Mesenchymal stem cell (in vitro differentiated cells and primary cell): ENCODE measurements around the gene ZP3.
"Not testable (repeated sequence)": the region's sequence is repeated elsewhere in the genome, so short reads cannot be mapped to it uniquely, and the experiment has no call there.

Experiments
- DNase-seq: peaks from one replicate; pipeline ENCODE4 v3.0.0-alpha.2; 2013
- H2AFZ ChIP-seq: one replicate; pipeline ENCODE4 v1.6.1; 2013; ENCODE audit warnings: low read depth, mild to moderate bottlenecking, control low read depth, inconsistent platforms, low read length, moderate library complexity
- H2AK5ac ChIP-seq: 2 replicates; pipeline ENCODE4 v1.6.1; 2013; ENCODE audit warnings: low read length, moderate library complexity, mild to moderate bottlenecking, inconsistent platforms; ENCODE audit not compliant: severe bottlenecking
- H2BK120ac ChIP-seq: one replicate; pipeline ENCODE4 v1.6.1; 2013; ENCODE audit warnings: low read depth, mild to moderate bottlenecking, inconsistent platforms, low read length, moderate library complexity
- H2BK12ac ChIP-seq, 2 experiments: one replicate each; pipeline ENCODE4 v1.6.1; 2013; ENCODE audit warnings: inconsistent platforms in 2 of 2, low read length in 2 of 2, mild to moderate bottlenecking in 2 of 2, moderate library complexity in 2 of 2, control low read depth in 1 of 2
- H2BK15ac ChIP-seq: one replicate; pipeline ENCODE4 v1.6.1; 2013; ENCODE audit warnings: mild to moderate bottlenecking, low read depth, inconsistent platforms; ENCODE audit not compliant: poor library complexity, severe bottlenecking
- H2BK5ac ChIP-seq: 2 replicates; pipeline ENCODE4 v1.6.1; 2013; ENCODE audit warnings: low read depth, mild to moderate bottlenecking, low read length, control low read depth, inconsistent platforms; ENCODE audit not compliant: poor library complexity, severe bottlenecking
- H3K14ac ChIP-seq, 2 experiments: one replicate each; pipeline ENCODE4 v1.6.1; 2013; ENCODE audit warnings: inconsistent platforms in 2 of 2, low read length in 2 of 2, control low read depth in 1 of 2, mild to moderate bottlenecking in 1 of 2, moderate library complexity in 1 of 2
- H3K18ac ChIP-seq, 2 experiments: one replicate each; pipeline ENCODE4 v1.6.1; 2013; ENCODE audit warnings: inconsistent platforms in 2 of 2, low read length in 2 of 2, control low read depth in 1 of 2, low read depth in 1 of 2, mild to moderate bottlenecking in 1 of 2
- H3K23ac ChIP-seq, 2 experiments: one replicate each; pipeline ENCODE4 v1.6.1; 2013; ENCODE audit warnings: inconsistent platforms in 2 of 2, low read length in 2 of 2, mild to moderate bottlenecking in 2 of 2, moderate library complexity in 2 of 2, control low read depth in 1 of 2
- H3K27ac ChIP-seq: 2 replicates; pipeline ENCODE4 v1.5.1; 2013; ENCODE audit warnings: mild to moderate bottlenecking, moderate library complexity, low read length, control low read depth, inconsistent platforms; ENCODE audit not compliant: poor library complexity, severe bottlenecking
- H3K27me3 ChIP-seq, 2 experiments: 2 replicates each; pipeline versions ENCODE4 v1.6.1 to v1.7.0; 2013; ENCODE audit warnings: low read length in 2 of 2, mild to moderate bottlenecking in 2 of 2, moderate library complexity in 2 of 2, control low read depth in 1 of 2, inconsistent platforms in 1 of 2; ENCODE audit not compliant: control insufficient read depth in 1 of 2, insufficient read depth in 1 of 2
- H3K36me3 ChIP-seq, 2 experiments: 2 replicates each; pipeline versions ENCODE4 v1.6.1 to v1.7.0; 2013; ENCODE audit warnings: low read length in 2 of 2, control low read depth in 1 of 2, inconsistent platforms in 1 of 2, low read depth in 1 of 2, mild to moderate bottlenecking in 1 of 2; ENCODE audit not compliant: insufficient read depth in 2 of 2, control insufficient read depth in 1 of 2
- H3K4ac ChIP-seq, 2 experiments: one replicate each; pipeline ENCODE4 v1.6.1; 2013; ENCODE audit warnings: inconsistent platforms in 2 of 2, low read length in 2 of 2, mild to moderate bottlenecking in 2 of 2, moderate library complexity in 2 of 2, control low read depth in 1 of 2, low read depth in 1 of 2
- H3K4me1 ChIP-seq: 2 replicates; pipeline ENCODE4 v1.6.1; 2013; ENCODE audit warnings: low read depth, low read length, control low read depth; ENCODE audit not compliant: control insufficient read depth, insufficient read depth
- H3K4me2 ChIP-seq: 2 replicates; pipeline ENCODE4 v1.6.1; 2013; ENCODE audit warnings: low read length, mild to moderate bottlenecking, inconsistent platforms; ENCODE audit not compliant: poor library complexity, severe bottlenecking
- H3K4me3 ChIP-seq, 2 experiments: 2 replicates each; pipeline versions ENCODE4 v1.5.1 to v1.7.0; 2013; ENCODE audit warnings: low read length in 2 of 2, mild to moderate bottlenecking in 2 of 2, control low read depth in 1 of 2, low read depth in 1 of 2; ENCODE audit not compliant: insufficient read depth in 1 of 2
- H3K79me1 ChIP-seq: replicated peaks from 2 replicates; pipeline ENCODE4 v1.6.1; 2013; ENCODE audit warnings: mild to moderate bottlenecking, control low read depth, low read length, inconsistent platforms; ENCODE audit not compliant: poor library complexity, severe bottlenecking
- H3K9ac ChIP-seq: 2 replicates; pipeline ENCODE4 v1.7.0; 2013; ENCODE audit warnings: mild to moderate bottlenecking, low read length, moderate library complexity
- H3K9me3 ChIP-seq: 2 replicates; pipeline ENCODE4 v1.7.0; 2013; ENCODE audit warnings: mild to moderate bottlenecking, low read length; ENCODE audit not compliant: control insufficient read depth
- H4K8ac ChIP-seq: one replicate; pipeline ENCODE4 v1.6.1; 2013; ENCODE audit warnings: inconsistent platforms, mild to moderate bottlenecking, low read length, moderate library complexity
- H4K91ac ChIP-seq: one replicate; pipeline ENCODE4 v1.6.1; 2013; ENCODE audit warnings: mild to moderate bottlenecking, low read length, inconsistent platforms
- WGBS: methylation state at CpG from one replicate; pipeline ENCODE4 v1.1.7; 2013; ENCODE audit warnings: mixed read lengths; 5-methylcytosine and 5-hydroxymethylcytosine counted together

The ZP3 gene

GRCh38 chr7:76381814-76382213 lies 42.9 kb upstream of the ZP3 start:
- Histone ChIP-seq H2BK120ac (no peak overlapping the region), H3K9ac (no peak overlapping the region), H3K23ac (no peak overlapping the region), H3K27ac (no peak overlapping the region), H3K18ac (no peak overlapping the region), H4K8ac (no peak overlapping the region), H2BK5ac (no peak overlapping the region), H3K9me3 (no peaks in the 10 kb centered on the region), H3K36me3 (no peaks in the 10 kb centered on the region), H3K4me3 (no peak overlapping the region), H3K4me2 (no peak overlapping the region), H4K91ac (no peak overlapping the region), H3K27me3 (no peaks in the 10 kb centered on the region), H2BK12ac (peak overlapping the region in 1 of 2 experiments; percentile 31), H2AK5ac (no peak overlapping the region), H3K4me1 (peaks cover 16% of the 10 kb centered on the region), H3K4ac (no peak overlapping the region), H3K79me1 (no peaks in the 10 kb centered on the region), H2BK15ac (no peak overlapping the region), H3K14ac (no peak overlapping the region), H2AFZ (no peak overlapping the region)
- no peak for DNase-seq
- 100% methylated on average over 5 of the region's 7 CpGs for WGBS

DNA sequence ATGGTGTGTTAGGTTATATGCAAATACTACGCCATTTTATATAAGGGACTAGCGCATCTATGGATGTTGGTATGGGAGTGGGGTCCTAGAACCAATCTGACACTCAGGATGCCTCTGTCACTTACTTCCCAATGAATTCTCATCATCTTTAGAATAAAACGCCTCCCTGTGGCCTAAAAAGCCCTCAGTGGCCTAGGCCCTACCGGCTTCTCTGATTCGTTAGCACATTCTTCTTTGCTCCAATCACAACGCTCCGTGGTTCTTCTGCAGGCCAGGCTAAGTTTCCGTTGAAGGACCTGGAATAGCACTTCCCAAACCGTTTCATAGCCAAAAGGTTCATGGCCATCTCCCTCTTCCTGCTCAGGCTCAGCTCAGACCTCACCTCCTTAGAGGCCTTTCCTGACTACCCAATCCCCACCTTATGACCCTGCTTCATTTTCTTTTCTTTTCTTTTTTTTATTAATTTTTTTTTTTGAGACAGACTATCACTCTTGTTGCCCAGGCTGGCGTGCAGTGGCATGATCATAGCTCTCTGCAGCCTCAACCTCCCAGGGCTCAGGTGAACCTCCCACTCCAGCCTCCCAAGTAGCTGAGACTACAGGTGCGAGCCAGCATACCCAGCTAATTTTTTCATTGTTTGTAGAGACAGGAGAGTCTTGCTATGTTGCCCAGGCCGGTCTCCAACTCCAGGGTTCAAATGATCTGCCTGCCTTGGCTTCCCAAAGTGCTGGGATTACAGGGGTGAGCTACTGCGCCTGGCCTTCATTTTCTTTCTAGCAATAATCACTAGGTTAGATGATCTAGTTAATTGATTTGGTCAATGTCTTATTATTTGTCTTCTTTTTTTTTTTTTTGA lies 41.4 kb upstream of the ZP3 start:
- no peak for DNase-seq
- no peaks in the 10 kb centered on the region for H3K9me3 ChIP-seq
- H3K27me3 ChIP-seq: no peaks in the 10 kb centered on the region
- H2AFZ ChIP-seq: no peak overlapping the region
- WGBS: 79% methylated on average over 13 of the region's 13 CpGs
- H3K23ac ChIP-seq: no peak overlapping the region
- H2BK5ac ChIP-seq: no peak overlapping the region
- peak overlapping the region in 1 of 2 experiments; percentile 37 for H2BK12ac ChIP-seq
- H3K4me3 ChIP-seq: no peak overlapping the region
- no peaks in the 10 kb centered on the region for H3K79me1 ChIP-seq
- H3K4me1 ChIP-seq: peaks cover 10% of the 10 kb centered on the region
- no peak overlapping the region for H2BK120ac ChIP-seq
- peak overlapping the region; percentile 74 for H2BK15ac ChIP-seq
- no peak overlapping the region for H3K14ac ChIP-seq
- H3K36me3 ChIP-seq: no peaks in the 10 kb centered on the region
- no peak overlapping the region for H3K4ac ChIP-seq
- H3K4me2 ChIP-seq: no peak overlapping the region
- H3K9ac ChIP-seq: no peak overlapping the region
- no peak overlapping the region for H4K91ac ChIP-seq
- peak overlapping the region in 1 of 2 experiments; percentile 60 for H3K18ac ChIP-seq
- H3K27ac ChIP-seq: no peak overlapping the region
- no peak overlapping the region for H4K8ac ChIP-seq
- H2AK5ac ChIP-seq: no peak overlapping the region

DNA sequence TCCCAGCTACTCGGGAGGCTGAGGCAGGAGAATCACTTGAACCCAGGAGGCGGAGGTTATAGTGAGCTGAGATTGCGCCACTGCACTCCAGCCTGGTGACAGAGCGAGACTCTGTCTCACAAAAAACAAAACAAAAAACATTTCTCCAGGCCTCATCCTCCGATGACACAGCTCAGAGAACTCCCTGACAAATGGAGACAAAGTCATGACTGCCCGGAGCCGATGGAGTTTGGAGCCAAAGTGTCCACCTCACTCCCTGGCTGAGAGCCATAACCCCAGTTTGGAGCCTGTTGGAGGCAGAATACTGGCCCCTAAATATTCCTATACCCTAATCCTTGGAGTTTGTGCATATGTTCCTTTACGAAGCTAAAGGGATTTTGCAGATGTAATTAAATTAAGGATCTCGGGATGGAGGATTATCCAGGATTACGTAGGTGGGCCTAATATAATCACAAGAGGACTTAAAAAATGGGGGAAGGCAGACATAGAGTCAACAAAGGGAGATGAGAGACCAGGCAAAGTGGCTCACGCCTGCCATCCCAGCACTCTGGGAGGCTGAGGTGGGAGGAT lies 38.0 kb upstream of the ZP3 start:
- Histone ChIP-seq H2AFZ (no peak overlapping the region), H3K4me2 (no peak overlapping the region), H3K79me1 (no peaks in the 10 kb centered on the region), H3K9ac (peak overlapping the region; percentile 25), H3K4ac (no peak overlapping the region), H3K23ac (no peak overlapping the region), H4K91ac (no peak overlapping the region), H3K14ac (no peak overlapping the region), H2AK5ac (no peak overlapping the region), H2BK5ac (no peak overlapping the region), H3K4me1 (peaks cover 5% of the 10 kb centered on the region), H4K8ac (no peak overlapping the region), H3K9me3 (no peaks in the 10 kb centered on the region), H3K27ac (no peak overlapping the region), H2BK12ac (no peak overlapping the region), H2BK120ac (no peak overlapping the region), H3K4me3 (no peak overlapping the region), H3K18ac (no peak overlapping the region), H3K27me3 (no peaks in the 10 kb centered on the region), H3K36me3 (no peaks in the 10 kb centered on the region), H2BK15ac (no peak overlapping the region)
- DNase-seq: no peak
- WGBS: 82% methylated on average over 11 of the region's 11 CpGs

- not testable (repeated sequence) for H4K91ac ChIP-seq, H2BK120ac ChIP-seq, H3K18ac ChIP-seq, H2BK15ac ChIP-seq, DNase-seq, H3K79me1 ChIP-seq, H3K27me3 ChIP-seq, H3K4me3 ChIP-seq, H3K27ac ChIP-seq, H3K4ac ChIP-seq, H2AFZ ChIP-seq, H3K4me2 ChIP-seq, H3K9me3 ChIP-seq, H2BK5ac ChIP-seq, H3K36me3 ChIP-seq, H3K23ac ChIP-seq, H2AK5ac ChIP-seq, H3K4me1 ChIP-seq, H4K8ac ChIP-seq, H3K9ac ChIP-seq, H3K14ac ChIP-seq, H2BK12ac ChIP-seq
- WGBS: 99% methylated on average over 6 of the region's 6 CpGs
These were observed 37.0 kb upstream of the ZP3 start for GRCh38 chr7:76387789-76388188.
